ENCODE data around the gene XPO1. TPM values are rescaled to one million over a fixed set of nuclear protein-coding genes. Genes with fewer than 3 reads are reported as not detected.

XPO1 gene
- total and polyA plus RNA-seq, 4 donors = 15.0 to 149 (median 41.3) TPM

- WGBS = 66% methylated on average over 7 of the region's 7 CpGs
- no peak for DNase-seq (ENCODE audit: low spot score)
- Histone ChIP-seq H3K27me3 (ENCODE audit: control insufficient read depth in 4 of 4, insufficient read depth in 4 of 4, low read length in 3 of 4) (no peaks in the 10 kb centered on the region), H3K9me3 (ENCODE audit: control insufficient read depth in 4 of 4, low read length in 3 of 4) (no peaks in the 10 kb centered on the region), H3K27ac (ENCODE audit: low read depth in 1 of 2, low read length in 2 of 2) (peak overlapping the region in 1 of 2 donors; percentile 21), H3K9ac (ENCODE audit: low read depth in 1 of 2, low read length in 2 of 2) (no peak overlapping the region), H3K4me1 (ENCODE audit: control insufficient read depth in 4 of 4, insufficient read depth in 4 of 4, low read length in 3 of 4) (peaks cover 10 to 31% (median 19%) of the 10 kb centered on the region in 4 donors), H3K4me3 (ENCODE audit: low read depth in 1 of 3, low read length in 3 of 3) (no peak overlapping the region), H3K36me3 (ENCODE audit: control insufficient read depth in 4 of 4, insufficient read depth in 3 of 4, low read depth in 1 of 4, low read length in 3 of 4) (no peaks in the 10 kb centered on the region)
- TF ChIP-seq HNF4G (IDR thresholded peaks at IDR 0.05) (peak; percentile 70), HNF4A (conservative IDR thresholded peaks at IDR 0.05) (peak; percentile 83 to 89), SP1 (IDR thresholded peaks at IDR 0.05) (peak; percentile 49), YY1 (IDR thresholded peaks at IDR 0.05) (peak; percentile 29), TAF1 (conservative IDR thresholded peaks at IDR 0.05) (no peak), GABPA (IDR thresholded peaks at IDR 0.05 in 1 of 2, conservative IDR thresholded peaks at IDR 0.05 in 1 of 2) (no peak)
These were observed 94.7 kb downstream of the XPO1 start for GRCh38 chr2:61443342-61444041.

- Histone ChIP-seq H3K9ac (ENCODE audit: low read depth in 1 of 2, low read length in 2 of 2) (no peak overlapping the region), H3K36me3 (ENCODE audit: control insufficient read depth in 4 of 4, insufficient read depth in 3 of 4, low read depth in 1 of 4, low read length in 3 of 4) (no peaks in the 10 kb centered on the region), H3K9me3 (ENCODE audit: control insufficient read depth in 4 of 4, low read length in 3 of 4) (no peaks in the 10 kb centered on the region), H3K27me3 (ENCODE audit: control insufficient read depth in 4 of 4, insufficient read depth in 4 of 4, low read length in 3 of 4) (no peaks in the 10 kb centered on the region), H3K4me3 (ENCODE audit: low read depth in 1 of 3, low read length in 3 of 3) (no peak overlapping the region), H3K4me1 (ENCODE audit: control insufficient read depth in 4 of 4, insufficient read depth in 4 of 4, low read length in 3 of 4) (peaks cover 10 to 46% (median 19%) of the 10 kb centered on the region in 4 donors), H3K27ac (ENCODE audit: low read depth in 1 of 2, low read length in 2 of 2) (peak overlapping the region in 1 of 2 donors; percentile 55)
- TF ChIP-seq HNF4G (IDR thresholded peaks at IDR 0.05) (no peak), NR2F2 (IDR thresholded peaks at IDR 0.05) (no peak), ATF3 (IDR thresholded peaks at IDR 0.05) (no peak), YY1 (IDR thresholded peaks at IDR 0.05) (no peak), FOXA2 (IDR thresholded peaks at IDR 0.05) (no peak), RXRA (IDR thresholded peaks at IDR 0.05) (no peak), HNF4A (conservative IDR thresholded peaks at IDR 0.05) (no peak), REST (IDR thresholded peaks at IDR 0.05) (no peak), SP1 (IDR thresholded peaks at IDR 0.05) (no peak)
- 58% methylated on average over 7 of the region's 7 CpGs for WGBS
- DNase-seq (ENCODE audit: low spot score) = no peak
These were observed 98.7 kb downstream of the XPO1 start for GRCh38 chr2:61439241-61440002.

GRCh38 chr2:61438670-61439069, 99.5 kb downstream of the XPO1 start:
- no peak for TF ChIP-seq ZBTB33 (IDR thresholded peaks at IDR 0.05)
- TF ChIP-seq SP1 (IDR thresholded peaks at IDR 0.05) = no peak
- no peak for TF ChIP-seq RXRA (IDR thresholded peaks at IDR 0.05)
- no peak for TF ChIP-seq RAD21 (IDR thresholded peaks at IDR 0.05)
- TF ChIP-seq TAF1 (conservative IDR thresholded peaks at IDR 0.05) = no peak
- no peak for TF ChIP-seq MAX (IDR thresholded peaks at IDR 0.05)
- TF ChIP-seq FOXA1 (IDR thresholded peaks at IDR 0.05) = no peak
- TF ChIP-seq GABPA (IDR thresholded peaks at IDR 0.05 in 1 of 2, conservative IDR thresholded peaks at IDR 0.05 in 1 of 2) = no peak
- no peak for TF ChIP-seq YY1 (IDR thresholded peaks at IDR 0.05)
- no peak for TF ChIP-seq EGR1 (IDR thresholded peaks at IDR 0.05; ENCODE audit: low read depth in 2 of 2)
- no peak for TF ChIP-seq ATF3 (IDR thresholded peaks at IDR 0.05)
- no peak for TF ChIP-seq JUND (IDR thresholded peaks at IDR 0.05)
- DNase-seq (ENCODE audit: low spot score) = no peak
- Histone ChIP-seq H3K9ac (ENCODE audit: low read depth in 1 of 2, low read length in 2 of 2) (no peak overlapping the region), H3K4me1 (ENCODE audit: control insufficient read depth in 4 of 4, insufficient read depth in 4 of 4, low read length in 3 of 4) (peaks cover 8 to 48% (median 22%) of the 10 kb centered on the region in 4 donors), H3K36me3 (ENCODE audit: control insufficient read depth in 4 of 4, insufficient read depth in 3 of 4, low read depth in 1 of 4, low read length in 3 of 4) (no peaks in the 10 kb centered on the region), H3K9me3 (ENCODE audit: control insufficient read depth in 4 of 4, low read length in 3 of 4) (no peaks in the 10 kb centered on the region), H3K27ac (ENCODE audit: low read depth in 1 of 2, low read length in 2 of 2) (no peak overlapping the region), H3K4me3 (ENCODE audit: low read depth in 1 of 3, low read length in 3 of 3) (no peak overlapping the region), H3K27me3 (ENCODE audit: control insufficient read depth in 4 of 4, insufficient read depth in 4 of 4, low read length in 3 of 4) (no peaks in the 10 kb centered on the region)
